Measurements from ENCODE around the gene SPOCD1.

- TF ChIP-seq CTCF (IDR thresholded peaks at IDR 0.05; ENCODE audit: insufficient read depth, low read length) (no peak), POLR2AphosphoS5 (IDR thresholded peaks at IDR 0.05; ENCODE audit: low read depth) (no peak), REST (IDR thresholded peaks at IDR 0.05; ENCODE audit: insufficient replicate concordance, low read depth) (no peak), GABPA (IDR thresholded peaks at IDR 0.05; ENCODE audit: low read depth) (no peak)
These were observed 56.4 kb downstream of the SPOCD1 start for GRCh38 chr1:31759298-31760023.

All from HL-60 (cell line).